ENCODE data around the gene DZIP3. TPM values are rescaled to one million over a fixed set of nuclear protein-coding genes. Genes with fewer than 3 reads are reported as not detected.

The DZIP3 gene
- total RNA-seq, 1 experiment from 2014 or later, result 20.9 TPM

DNA sequence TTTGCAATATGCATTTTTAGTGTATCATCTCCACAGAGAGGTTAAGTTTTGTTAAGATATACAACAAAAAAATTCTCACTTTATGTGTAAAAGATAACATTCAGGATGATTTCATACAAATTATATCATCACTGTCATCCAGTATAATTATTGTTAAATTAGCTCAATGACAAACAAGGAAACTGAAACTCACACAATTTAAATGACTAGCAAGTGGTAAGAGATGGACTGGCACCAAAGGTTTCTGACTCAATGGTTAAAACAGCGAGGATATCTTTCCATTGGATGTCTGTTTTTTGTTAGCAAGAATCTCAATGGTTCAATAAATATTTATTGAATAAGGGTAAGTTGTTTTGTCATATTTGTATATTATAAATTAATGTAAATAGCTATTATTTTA is 22.9 kb upstream of the DZIP3 start:
- no peaks in the 10 kb centered on the region for H3K27me3 ChIP-seq (replicated peaks; ENCODE audit: control insufficient read depth, insufficient read depth, low read length)
- no peak overlapping the region for H3K4me3 Mint-ChIP-seq (ENCODE audit: unreplicated experiment)
- no peaks in the 10 kb centered on the region for H3K27me3 Mint-ChIP-seq (ENCODE audit: insufficient read depth, unreplicated experiment)
- no peak overlapping the region for H3K4me3 ChIP-seq (ENCODE audit: low read depth, low read length)
- no peak overlapping the region for H3K27ac Mint-ChIP-seq (ENCODE audit: unreplicated experiment)
- intact Hi-C loops (cut with micrococcal nuclease; ENCODE audit: unreplicated experiment), result no loop called here
- ChIA-PET POLR2A (no interaction called here), CTCF (no interaction called here)
- no TSS peak for BruUV-seq (replicated peaks)
- H3K36me3 ChIP-seq (ENCODE audit: control insufficient read depth, insufficient read depth, low read length), result no peaks in the 10 kb centered on the region
- no peaks in the 10 kb centered on the region for H3K9me3 Mint-ChIP-seq (ENCODE audit: unreplicated experiment)
- peaks cover 14% of the 10 kb centered on the region for H3K36me3 Mint-ChIP-seq (ENCODE audit: insufficient read depth, unreplicated experiment)
- DNase-seq, result no peak
- no peaks in the 10 kb centered on the region for H3K4me1 ChIP-seq
- TF ChIP-seq, protein P1, sequence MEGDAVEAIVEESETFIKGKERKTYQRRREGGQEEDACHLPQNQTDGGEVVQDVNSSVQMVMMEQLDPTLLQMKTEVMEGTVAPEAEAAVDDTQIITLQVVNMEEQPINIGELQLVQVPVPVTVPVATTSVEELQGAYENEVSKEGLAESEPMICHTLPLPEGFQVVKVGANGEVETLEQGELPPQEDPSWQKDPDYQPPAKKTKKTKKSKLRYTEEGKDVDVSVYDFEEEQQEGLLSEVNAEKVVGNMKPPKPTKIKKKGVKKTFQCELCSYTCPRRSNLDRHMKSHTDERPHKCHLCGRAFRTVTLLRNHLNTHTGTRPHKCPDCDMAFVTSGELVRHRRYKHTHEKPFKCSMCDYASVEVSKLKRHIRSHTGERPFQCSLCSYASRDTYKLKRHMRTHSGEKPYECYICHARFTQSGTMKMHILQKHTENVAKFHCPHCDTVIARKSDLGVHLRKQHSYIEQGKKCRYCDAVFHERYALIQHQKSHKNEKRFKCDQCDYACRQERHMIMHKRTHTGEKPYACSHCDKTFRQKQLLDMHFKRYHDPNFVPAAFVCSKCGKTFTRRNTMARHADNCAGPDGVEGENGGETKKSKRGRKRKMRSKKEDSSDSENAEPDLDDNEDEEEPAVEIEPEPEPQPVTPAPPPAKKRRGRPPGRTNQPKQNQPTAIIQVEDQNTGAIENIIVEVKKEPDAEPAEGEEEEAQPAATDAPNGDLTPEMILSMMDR (IDR thresholded peaks at IDR 0.05; ENCODE audit: insufficient read depth in 1 of 2, low read depth in 1 of 2, low read length in 1 of 2, severe bottlenecking in 1 of 2, unreplicated experiment in 1 of 2), result no peak
- no peaks in the 10 kb centered on the region for H3K9me3 ChIP-seq
- no peaks in the 10 kb centered on the region for H3K4me1 Mint-ChIP-seq (ENCODE audit: low read depth, unreplicated experiment)

DNA sequence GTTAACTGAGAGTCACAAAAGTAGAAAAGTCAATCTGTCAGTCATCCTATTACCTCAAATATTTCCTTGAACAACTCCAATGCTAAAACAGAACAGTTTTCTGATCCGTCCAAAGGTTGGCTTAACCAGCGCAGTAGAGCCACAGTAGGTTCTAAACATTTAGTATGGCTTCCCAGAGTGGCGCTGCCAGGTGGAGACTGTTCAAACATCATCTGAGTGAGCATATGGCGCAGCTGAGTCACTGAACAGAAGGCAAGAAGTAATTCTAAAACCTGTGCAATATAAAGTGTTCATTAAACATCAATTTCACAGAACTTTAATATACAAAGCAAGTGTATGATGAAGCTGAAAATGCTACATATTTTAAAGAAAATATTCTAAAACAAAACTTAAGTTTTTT is 20.2 kb upstream of the DZIP3 start:
- no TSS peak for BruUV-seq (replicated peaks)
- CTCF ChIA-PET, result no interaction called here
- Histone ChIP-seq H3K9me3 (no peaks in the 10 kb centered on the region; the same call in 1 of the 2 replicates), H3K4me3 (ENCODE audit: low read depth, low read length) (no peak overlapping the region), H3K27me3 (replicated peaks; ENCODE audit: control insufficient read depth, insufficient read depth, low read length) (no peaks in the 10 kb centered on the region), H3K4me1 (no peaks in the 10 kb centered on the region), H3K36me3 (ENCODE audit: control insufficient read depth, insufficient read depth, low read length) (no peaks in the 10 kb centered on the region)
- intact Hi-C loops (cut with micrococcal nuclease; ENCODE audit: unreplicated experiment), result no loop called here
- no peaks in the 10 kb centered on the region for H3K4me1 Mint-ChIP-seq (ENCODE audit: low read depth, unreplicated experiment)
- no peak overlapping the region for H3K27ac Mint-ChIP-seq (ENCODE audit: unreplicated experiment)
- no peak overlapping the region for H3K4me3 Mint-ChIP-seq (ENCODE audit: unreplicated experiment)
- H3K36me3 Mint-ChIP-seq (ENCODE audit: insufficient read depth, unreplicated experiment), result peaks cover 16% of the 10 kb centered on the region
- H3K9me3 Mint-ChIP-seq (ENCODE audit: unreplicated experiment), result no peaks in the 10 kb centered on the region
- POLR2A ChIA-PET, result no interaction called here
- H3K27me3 Mint-ChIP-seq (ENCODE audit: insufficient read depth, unreplicated experiment), result no peaks in the 10 kb centered on the region
- TF ChIP-seq, protein P1 (IDR thresholded peaks at IDR 0.05; ENCODE audit: insufficient read depth in 1 of 2, low read depth in 1 of 2, low read length in 1 of 2, severe bottlenecking in 1 of 2, unreplicated experiment in 1 of 2), result no peak
- no peak for DNase-seq

DNA sequence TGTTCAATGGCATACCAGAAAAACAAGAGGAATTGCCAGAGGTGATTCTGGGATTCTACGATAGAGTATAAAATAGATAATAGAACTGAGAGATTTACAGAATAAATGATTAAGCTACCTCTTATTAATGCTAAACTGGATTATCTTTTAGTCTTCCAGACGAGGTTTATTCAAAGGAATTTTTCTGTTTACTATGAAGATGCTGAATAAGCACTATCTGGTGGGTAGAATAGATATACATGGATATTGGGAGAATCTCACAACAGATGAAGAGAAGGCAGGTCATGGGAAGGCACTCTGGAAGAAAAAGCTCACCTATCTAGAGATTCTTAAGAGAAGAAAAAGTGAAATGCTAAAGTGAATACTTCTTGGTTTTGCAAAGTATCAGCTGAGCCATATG is 11.5 kb upstream of the DZIP3 start:
- peaks cover 3% of the 10 kb centered on the region; the same call in 1 of the 2 replicates for H3K9me3 ChIP-seq
- CTCF ChIA-PET, result no interaction called here
- intact Hi-C loops (cut with micrococcal nuclease; ENCODE audit: unreplicated experiment), result no loop called here
- Mint-ChIP-seq H3K27me3 (ENCODE audit: insufficient read depth, unreplicated experiment) (no peaks in the 10 kb centered on the region), H3K4me1 (ENCODE audit: low read depth, unreplicated experiment) (no peaks in the 10 kb centered on the region), H3K36me3 (ENCODE audit: insufficient read depth, unreplicated experiment) (peaks cover 31% of the 10 kb centered on the region), H3K4me3 (ENCODE audit: unreplicated experiment) (no peak overlapping the region), H3K9me3 (ENCODE audit: unreplicated experiment) (no peaks in the 10 kb centered on the region), H3K27ac (ENCODE audit: unreplicated experiment) (no peak overlapping the region)
- H3K36me3 ChIP-seq (ENCODE audit: control insufficient read depth, insufficient read depth, low read length), result peaks cover 3% of the 10 kb centered on the region; the same call in 1 of the 2 replicates
- H3K27me3 ChIP-seq (replicated peaks; ENCODE audit: control insufficient read depth, insufficient read depth, low read length), result no peaks in the 10 kb centered on the region
- TF ChIP-seq, protein P1 (IDR thresholded peaks at IDR 0.05; ENCODE audit: insufficient read depth in 1 of 2, low read depth in 1 of 2, low read length in 1 of 2, severe bottlenecking in 1 of 2, unreplicated experiment in 1 of 2), result no peak
- no peaks in the 10 kb centered on the region for H3K4me1 ChIP-seq
- H3K4me3 ChIP-seq (ENCODE audit: low read depth, low read length), result no peak overlapping the region
- no peak for DNase-seq
- BruUV-seq (replicated peaks), result no TSS peak
- POLR2A ChIA-PET, result no interaction called here
